H9 (cell line): ENCODE data around the gene GSC2. TPM values are rescaled to one million over a fixed set of nuclear protein-coding genes. Genes with fewer than 3 reads are reported as not detected.

Source experiments
- DNase-seq: peaks from one replicate; pipeline ENCODE4 v3.0.0-alpha.2; 2017
- H2AFZ ChIP-seq: one replicate; pipeline ENCODE4 v1.6.1; 2013; ENCODE audit warnings: mild to moderate bottlenecking, low read length, control low read depth, moderate library complexity
- H2AK5ac ChIP-seq: 2 replicates; pipeline ENCODE4 v1.6.1; 2013; ENCODE audit warnings: low read length, control low read depth, mixed read lengths; ENCODE audit not compliant: insufficient read length
- H2BK120ac ChIP-seq: one replicate; pipeline ENCODE4 v1.6.1; 2013; ENCODE audit warnings: low read depth, mild to moderate bottlenecking, low read length, control low read depth, inconsistent platforms; ENCODE audit not compliant: poor library complexity, severe bottlenecking
- H2BK12ac ChIP-seq: 2 replicates; pipeline ENCODE4 v1.6.1; 2013; ENCODE audit warnings: low read length, control low read depth, mixed read lengths, low read depth; ENCODE audit not compliant: insufficient read length
- H2BK15ac ChIP-seq: 2 replicates; pipeline ENCODE4 v1.6.1; 2013; ENCODE audit warnings: low read depth, low read length, control low read depth
- H2BK20ac ChIP-seq: one replicate; pipeline ENCODE4 v1.6.1; 2013; ENCODE audit warnings: low read depth, mild to moderate bottlenecking, low read length, control low read depth, inconsistent platforms; ENCODE audit not compliant: poor library complexity, severe bottlenecking
- H2BK5ac ChIP-seq: 2 replicates; pipeline ENCODE4 v1.6.1; 2013; ENCODE audit warnings: low read length, control low read depth, mixed read lengths; ENCODE audit not compliant: insufficient read length
- H3K14ac ChIP-seq: 2 replicates; pipeline ENCODE4 v1.6.1; 2013; ENCODE audit warnings: low read length, control low read depth; ENCODE audit not compliant: insufficient read depth
- H3K18ac ChIP-seq: 2 replicates; pipeline ENCODE4 v1.6.1; 2013; ENCODE audit warnings: low read depth, mild to moderate bottlenecking, mixed read lengths, low read length, control low read depth; ENCODE audit not compliant: insufficient read length
- H3K23ac ChIP-seq: 2 replicates; pipeline ENCODE4 v1.6.1; 2013; ENCODE audit warnings: low read length, control low read depth, mixed read lengths, low read depth; ENCODE audit not compliant: insufficient read length
- H3K23me2 ChIP-seq: 2 replicates; pipeline ENCODE4 v1.6.1; 2013; ENCODE audit warnings: low read depth, mild to moderate bottlenecking, mixed read lengths, low read length, control low read depth; ENCODE audit not compliant: insufficient read length, poor library complexity, severe bottlenecking
- H3K27ac ChIP-seq: 2 replicates; pipeline ENCODE4 v1.5.1; 2013; ENCODE audit warnings: low read length, control low read depth, mixed read lengths, low read depth; ENCODE audit not compliant: insufficient read length
- H3K27me3 ChIP-seq: 2 replicates; pipeline ENCODE4 v1.6.1; 2013; ENCODE audit warnings: low read length, control low read depth, inconsistent platforms; ENCODE audit not compliant: insufficient read depth
- H3K4ac ChIP-seq: 2 replicates; pipeline ENCODE4 v1.6.1; 2013; ENCODE audit warnings: low read depth, mild to moderate bottlenecking, control low read depth, inconsistent platforms, low read length, moderate library complexity
- H3K4me1 ChIP-seq: 2 replicates; pipeline ENCODE4 v1.6.1; 2013; ENCODE audit warnings: low read length, control low read depth, inconsistent platforms; ENCODE audit not compliant: insufficient read depth
- H3K4me2 ChIP-seq: 2 replicates; pipeline ENCODE4 v1.6.1; 2013; ENCODE audit warnings: low read length, control low read depth, mixed read lengths; ENCODE audit not compliant: insufficient read length, insufficient read depth
- H3K56ac ChIP-seq: 2 replicates; pipeline ENCODE4 v1.6.1; 2013; ENCODE audit warnings: low read depth, mild to moderate bottlenecking, mixed read lengths, low read length, control low read depth; ENCODE audit not compliant: insufficient read length
- H3K79me1 ChIP-seq: 2 replicates; pipeline ENCODE4 v1.6.1; 2013; ENCODE audit warnings: low read depth, mild to moderate bottlenecking, moderate library complexity, low read length, control low read depth, inconsistent platforms; ENCODE audit not compliant: insufficient read depth, poor library complexity, severe bottlenecking
- H3K79me2 ChIP-seq: 2 replicates; pipeline ENCODE4 v1.6.1; 2013; ENCODE audit warnings: low read length, control low read depth, inconsistent platforms; ENCODE audit not compliant: insufficient read depth
- H3K9ac ChIP-seq: 2 replicates; pipeline ENCODE4 v1.6.1; 2013; ENCODE audit warnings: low read length, control low read depth, mixed read lengths; ENCODE audit not compliant: insufficient read length; ENCODE audit errors: extremely low read depth
- H3K9me3 ChIP-seq: one replicate; pipeline ENCODE4 v1.6.1; 2013; ENCODE audit warnings: low read depth, low read length, inconsistent platforms; ENCODE audit not compliant: control insufficient read depth
- H3T11ph ChIP-seq: one replicate; pipeline ENCODE4 v1.6.1; 2013; ENCODE audit warnings: mild to moderate bottlenecking, low read length, control low read depth, inconsistent platforms
- H4K20me1 ChIP-seq: one replicate; pipeline ENCODE4 v1.6.1; 2013; ENCODE audit not compliant: control insufficient read depth, insufficient read length, insufficient read depth
- H4K5ac ChIP-seq: 2 replicates; pipeline ENCODE4 v1.6.1; 2013; ENCODE audit warnings: low read depth, mild to moderate bottlenecking, mixed read lengths, low read length, control low read depth; ENCODE audit not compliant: insufficient read length
- H4K8ac ChIP-seq: replicated peaks from 2 replicates; pipeline ENCODE4 v1.6.1; 2013; ENCODE audit warnings: low read length, control low read depth, mixed read lengths, low read depth; ENCODE audit not compliant: insufficient read length
- H4K91ac ChIP-seq: 2 replicates; pipeline ENCODE4 v1.6.1; 2013; ENCODE audit warnings: low read depth, mild to moderate bottlenecking, moderate library complexity, mixed read lengths, low read length, control low read depth; ENCODE audit not compliant: insufficient read length
- H3K27ac Mint-ChIP-seq, 3 experiments: 2 replicates in 2 of 3; 3 replicates in 1 of 3; pipeline ENCODE4 v1.8.0; 2020 to 2021; ENCODE audit warnings: mixed read lengths in 3 of 3, mild to moderate bottlenecking in 1 of 3, moderate library complexity in 1 of 3
- H3K27me3 Mint-ChIP-seq: 2 replicates; pipeline ENCODE4 v1.8.0; 2021; ENCODE audit warnings: low read depth, mild to moderate bottlenecking, moderate library complexity, mixed read lengths
- H3K36me3 Mint-ChIP-seq, 3 experiments: 2 replicates in 2 of 3; 3 replicates in 1 of 3; pipeline ENCODE4 v1.8.0; 2020 to 2021; ENCODE audit warnings: low read depth in 3 of 3, mixed read lengths in 3 of 3; ENCODE audit not compliant: insufficient read depth in 1 of 3
- H3K4me1 Mint-ChIP-seq, 2 experiments: 2 replicates each; pipeline ENCODE4 v1.8.0; 2020; ENCODE audit warnings: mixed read lengths in 2 of 2
- H3K4me3 Mint-ChIP-seq, 2 experiments: 2 replicates in 1 of 2; 3 replicates in 1 of 2; pipeline ENCODE4 v1.8.0; 2020 to 2021; ENCODE audit warnings: mild to moderate bottlenecking in 2 of 2, mixed read lengths in 2 of 2, moderate library complexity in 1 of 2
- H3K9me3 Mint-ChIP-seq, 2 experiments: 2 replicates in 1 of 2; 3 replicates in 1 of 2; pipeline ENCODE4 v1.8.0; 2020; ENCODE audit warnings: mild to moderate bottlenecking in 2 of 2, mixed read lengths in 2 of 2, moderate library complexity in 1 of 2
- CTCF ChIP-seq: fragments of 200-600 bp; sonication (generic); conservative IDR thresholded peaks from 3 replicates; pipeline ENCODE4 v1.8.0; 2021; ENCODE audit warnings: antibody characterized with exemption, mild to moderate bottlenecking
- WGBS: extraction: QIAGEN DNeasy Blood & Tissue Kit; methylation state at CpG from one replicate; pipeline ENCODE4 v1.1.7; 2013; ENCODE audit warnings: missing lambda C conversion rate, low lambda C conversion rate, mixed read lengths; ENCODE audit not compliant: insufficient read length; ENCODE audit errors: extremely low coverage; 5-methylcytosine and 5-hydroxymethylcytosine counted together
- total RNA-seq: library from RNA; stranded (reverse); gene quantifications from 2 replicates; pipeline ENCODE4 v1.2.1, GENCODE V29; 2021

Gene GSC2
- total RNA-seq, 1 experiment from 2014 or later: 0.22 TPM

- H2BK5ac ChIP-seq: no peak overlapping the region
- H2BK15ac ChIP-seq: no peak overlapping the region
- no peak for DNase-seq
- no peak overlapping the region for H3T11ph ChIP-seq
- TF ChIP-seq CTCF: no peak
- no peak overlapping the region for H4K91ac ChIP-seq
- peak overlapping the region in 2 of 3 experiments; percentile 77 to 89; a peak in 4 of 7 replicates for H3K27ac Mint-ChIP-seq
- H3K4me3 Mint-ChIP-seq: peak overlapping the region in 1 of 2 experiments; percentile 27; a peak in 1 of 5 replicates
- no peak overlapping the region for H4K5ac ChIP-seq
- peaks cover 28% of the 10 kb centered on the region; the same call in 1 of the 2 replicates for H3K79me2 ChIP-seq
- H2AK5ac ChIP-seq: no peak overlapping the region
- no peaks in the 10 kb centered on the region for H3K27me3 ChIP-seq
- H2BK12ac ChIP-seq: no peak overlapping the region
- no peaks in the 10 kb centered on the region for H3K9me3 Mint-ChIP-seq
- H3K4me2 ChIP-seq: no peak overlapping the region
- no peak overlapping the region for H3K18ac ChIP-seq
- H3K4me1 Mint-ChIP-seq: peaks cover 17 to 35% of the 10 kb centered on the region in 2 experiments
- WGBS: no CpG with 5 or more reads among the region's 4 CpGs
- H2BK20ac ChIP-seq: no peak overlapping the region
- H3K27ac ChIP-seq: no peak overlapping the region
- no peak overlapping the region for H3K23ac ChIP-seq
- no peak overlapping the region for H4K8ac ChIP-seq
- no peak overlapping the region for H2BK120ac ChIP-seq
- H3K36me3 Mint-ChIP-seq: peaks cover 0 to 4% (median 1%) of the 10 kb centered on the region in 3 experiments; a peak in 2 of 7 replicates
- no peaks in the 10 kb centered on the region for H3K9me3 ChIP-seq
- H3K27me3 Mint-ChIP-seq: no peaks in the 10 kb centered on the region
- no peak overlapping the region; the same call in 1 of the 2 replicates for H3K14ac ChIP-seq
- H3K9ac ChIP-seq: no peak overlapping the region
- no peak overlapping the region for H2AFZ ChIP-seq
- H3K56ac ChIP-seq: no peak overlapping the region
- peaks cover 2% of the 10 kb centered on the region for H4K20me1 ChIP-seq
- no peaks in the 10 kb centered on the region for H3K23me2 ChIP-seq
- H3K4ac ChIP-seq: no peak overlapping the region
- H3K4me1 ChIP-seq: peaks cover 8% of the 10 kb centered on the region; the same call in 1 of the 2 replicates
- peaks cover 6% of the 10 kb centered on the region for H3K79me1 ChIP-seq
These were observed 35.0 kb downstream of the GSC2 start for GRCh38 chr22:19114984-19115552.
